ENCODE measurements around the gene FAM219B.

DNA sequence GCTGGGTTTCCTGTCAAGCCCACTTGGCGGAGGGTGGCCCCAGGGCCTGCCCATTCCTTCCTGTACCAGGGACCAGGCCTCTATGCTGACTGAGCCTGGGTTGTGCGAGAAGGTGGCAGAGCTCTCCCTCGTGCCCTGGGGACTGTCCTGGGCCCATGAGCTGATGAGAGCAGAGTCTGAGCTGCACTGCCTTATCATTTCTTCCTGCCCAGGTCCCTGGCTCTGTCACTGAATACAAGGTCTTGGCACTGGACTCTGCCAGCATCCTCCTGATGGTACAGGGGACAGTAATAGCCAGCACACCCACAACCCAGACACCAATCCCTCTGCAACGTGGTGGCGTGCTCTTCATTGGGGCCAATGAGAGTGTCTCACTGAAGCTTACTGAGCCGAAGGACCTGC lies 9.3 kb downstream of the FAM219B start:
- TF ChIP-seq CTCF (IDR thresholded peaks at IDR 0.05; ENCODE audit: insufficient read depth, low read length, poor library complexity, severe bottlenecking) (no peak), EZH2phosphoT487 (conservative IDR thresholded peaks at IDR 0.05; ENCODE audit: low read length) (no peak)

Measured in SU-DHL-6 (cell line).